HTR-8/SVneo (cell line): ENCODE data around the gene ZNF484.
"Not testable (repeated sequence)": the region's sequence is repeated elsewhere in the genome, so short reads cannot be mapped to it uniquely, and the experiment has no call there.

ENCODE experiments used
- DNase-seq: peaks from one replicate; pipeline ENCODE4 v3.0.0; 2011; ENCODE audit warnings: low spot score, mixed read lengths; ENCODE audit not compliant: insufficient read length
- FAIRE-seq: peaks from 2 replicates; lab custom pipeline; 2011; peaks lifted over from hg19 to GRCh38; lab: Jason Lieb, UNC

The ZNF484 gene

GRCh38 chr9:92866600-92866999 is 11.2 kb downstream of the ZNF484 start:
- not testable (repeated sequence) for FAIRE-seq, DNase-seq

DNA sequence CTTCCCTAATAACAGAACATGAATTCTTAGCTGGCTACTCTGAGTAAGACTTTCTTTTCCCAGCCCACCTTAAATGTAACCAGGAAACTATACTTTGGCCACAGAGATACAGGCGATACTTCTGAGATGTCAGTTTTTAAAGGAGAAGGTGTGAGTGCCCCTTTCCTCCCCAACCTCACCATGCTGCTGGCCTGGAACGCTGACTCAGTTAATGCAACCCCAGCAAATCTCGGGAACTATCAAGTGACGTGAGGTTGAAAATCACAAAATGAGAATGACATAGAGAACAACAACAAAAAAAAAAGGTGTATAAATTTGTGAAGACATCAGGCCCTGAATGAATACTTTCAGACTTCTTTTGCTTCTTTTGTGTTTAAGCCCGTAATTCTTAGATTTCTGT is 13.7 kb downstream of the ZNF484 start:
- FAIRE-seq (no peak), DNase-seq (no peak)

DNA sequence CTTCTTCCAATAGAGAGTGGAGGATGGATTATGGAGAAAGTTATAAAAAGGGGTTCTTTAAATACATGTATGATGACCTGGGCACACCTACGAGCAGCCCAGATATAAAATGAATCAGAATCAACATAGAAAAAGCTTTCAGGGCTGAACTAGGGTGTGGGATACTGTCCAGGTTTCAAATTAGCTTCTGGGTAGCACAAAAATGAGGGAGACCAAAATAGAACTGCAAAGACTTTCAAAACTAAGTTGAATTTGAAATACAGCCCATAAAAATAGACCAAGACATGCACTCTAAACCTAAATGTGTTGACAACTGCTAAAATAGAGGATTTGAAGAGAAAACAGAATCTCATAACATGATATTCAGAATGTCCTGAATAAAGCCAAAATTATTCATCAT is 17.0 kb downstream of the ZNF484 start:
- no peak for DNase-seq
- FAIRE-seq, result no peak

DNA sequence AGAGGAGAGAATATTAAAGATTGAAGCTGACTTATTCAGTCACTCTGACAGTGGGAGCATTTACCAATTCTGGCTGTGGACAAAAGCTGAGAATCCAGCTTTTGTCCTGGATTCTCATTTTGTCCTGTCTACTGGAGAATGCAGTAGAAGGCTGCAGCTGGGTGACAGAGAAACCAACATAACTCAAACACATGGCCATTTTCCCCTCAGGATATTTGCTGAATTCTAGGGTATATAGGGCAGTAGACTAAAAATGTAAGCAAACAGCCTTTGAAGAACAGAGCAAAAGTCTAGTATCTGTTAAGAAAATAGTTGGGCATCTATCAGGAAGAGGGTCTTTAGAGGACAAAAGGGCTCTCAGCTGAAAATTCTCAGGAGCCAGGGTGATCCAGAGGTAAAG is 20.6 kb downstream of the ZNF484 start:
- DNase-seq (no peak), FAIRE-seq (no peak)

- FAIRE-seq (no peak), DNase-seq (no peak)
Measured at GRCh38 chr9:92853716-92854115, 24.1 kb downstream of the ZNF484 start.

DNA sequence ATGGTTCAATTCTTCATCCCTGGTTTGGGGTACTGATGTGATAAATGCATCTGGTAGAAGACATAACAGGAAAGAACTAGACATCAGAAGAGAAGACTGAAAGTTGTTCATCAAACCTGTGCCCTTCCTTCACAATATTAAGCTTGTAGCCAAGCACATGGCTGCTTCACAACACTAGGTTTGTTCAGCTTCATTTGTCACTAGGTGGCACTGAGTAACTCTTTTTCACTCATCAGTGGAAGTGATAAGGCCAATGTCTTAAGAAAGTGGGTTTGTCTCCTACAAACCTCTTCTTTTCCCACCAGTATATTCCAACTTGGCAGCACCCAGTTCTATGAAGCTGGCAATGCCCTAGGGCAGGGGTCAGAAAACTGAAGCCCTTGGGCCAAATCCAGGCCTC is 26.9 kb downstream of the ZNF484 start:
- DNase-seq (no peak), FAIRE-seq (no peak)

- FAIRE-seq, DNase-seq: not testable (repeated sequence)
Measured at GRCh38 chr9:92848740-92849139, 29.1 kb downstream of the ZNF484 start.

- FAIRE-seq, result no peak
- no peak for DNase-seq
Measured at GRCh38 chr9:92846662-92847145, 31.1 kb downstream of the ZNF484 start.

- not testable (repeated sequence) for FAIRE-seq, DNase-seq
Measured at GRCh38 chr9:92838411-92838810, 39.4 kb downstream of the ZNF484 start.

- no peak for FAIRE-seq
- no peak for DNase-seq
Measured at GRCh38 chr9:92837191-92837590, 40.6 kb downstream of the ZNF484 start.

- FAIRE-seq (no peak), DNase-seq (no peak)
Measured at GRCh38 chr9:92829420-92829819, 48.4 kb downstream of the ZNF484 start.

- DNase-seq, FAIRE-seq: not testable (repeated sequence)
Measured at GRCh38 chr9:92825065-92825464, 52.8 kb downstream of the ZNF484 start.

DNA sequence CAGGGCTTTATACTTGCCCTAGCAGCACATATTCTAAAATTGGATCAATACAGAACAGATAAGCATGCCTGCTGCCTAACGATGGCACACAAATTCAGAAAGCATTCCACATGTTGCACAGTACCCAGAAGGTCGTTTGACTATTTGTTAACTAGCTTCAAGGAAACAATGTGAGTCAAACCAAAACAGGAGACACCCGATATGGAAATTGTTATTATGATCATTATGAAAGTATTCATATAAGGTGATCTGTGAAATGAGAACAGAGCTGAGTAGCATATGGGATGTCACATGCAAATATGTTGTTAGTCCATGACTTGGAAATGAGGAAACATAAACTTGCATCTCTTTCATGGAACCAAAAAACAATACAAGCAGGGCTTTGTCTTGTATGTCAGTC is 56.9 kb downstream of the ZNF484 start:
- no peak for DNase-seq
- no peak for FAIRE-seq

DNA sequence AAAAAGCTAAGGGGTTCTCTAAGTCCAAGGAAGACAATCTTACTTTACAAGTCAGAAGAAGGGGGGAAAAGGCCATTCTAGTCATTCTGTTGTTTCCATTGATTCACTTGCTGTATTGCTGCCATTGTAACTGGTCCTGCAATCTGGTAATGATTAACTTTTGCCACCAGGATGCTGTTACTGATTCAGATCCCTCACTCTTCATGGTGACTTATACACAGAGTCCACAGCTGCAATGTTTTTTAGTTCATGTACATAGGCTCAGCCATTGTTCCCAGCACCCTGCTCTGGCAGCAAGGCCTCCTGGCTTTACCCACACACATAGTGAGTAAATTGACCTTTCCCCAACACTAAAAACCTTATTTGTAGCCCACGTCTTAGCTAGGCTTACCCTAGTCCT is 57.9 kb downstream of the ZNF484 start:
- not testable (repeated sequence) for DNase-seq, FAIRE-seq

DNA sequence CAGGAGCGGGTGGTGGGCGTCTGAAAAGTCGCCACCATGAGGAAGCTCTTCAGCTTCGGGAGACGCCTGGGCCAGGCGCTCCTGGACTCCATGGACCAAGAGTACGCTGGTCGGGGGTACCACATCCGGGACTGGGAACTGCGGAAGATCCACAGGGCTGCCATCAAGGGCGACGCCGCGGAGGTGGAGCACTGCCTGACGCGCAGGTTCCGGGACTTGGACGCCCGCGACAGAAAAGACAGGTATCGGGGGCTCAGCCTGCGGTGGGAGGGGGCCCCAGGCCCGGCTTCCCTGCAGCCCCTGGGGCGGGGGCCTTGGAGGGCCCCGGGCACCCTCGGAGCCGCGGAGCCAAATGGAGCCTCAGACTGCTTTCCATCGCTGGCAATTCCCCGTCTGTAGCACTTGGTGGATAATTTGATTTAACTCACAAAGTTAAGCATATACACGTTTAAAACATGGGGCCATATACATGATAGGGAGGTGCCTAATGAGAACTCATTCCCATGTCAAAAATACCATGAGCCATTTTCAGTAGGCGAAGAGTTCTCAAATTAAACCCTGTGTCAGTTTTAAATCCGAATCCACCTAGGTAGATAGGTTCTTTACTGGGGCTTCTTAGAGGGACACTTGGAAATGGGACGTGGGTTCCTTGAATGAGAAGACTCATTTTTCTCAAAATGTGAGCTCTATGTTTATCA is 68.1 kb downstream of the ZNF484 start:
- not testable (repeated sequence) for DNase-seq, FAIRE-seq

DNA sequence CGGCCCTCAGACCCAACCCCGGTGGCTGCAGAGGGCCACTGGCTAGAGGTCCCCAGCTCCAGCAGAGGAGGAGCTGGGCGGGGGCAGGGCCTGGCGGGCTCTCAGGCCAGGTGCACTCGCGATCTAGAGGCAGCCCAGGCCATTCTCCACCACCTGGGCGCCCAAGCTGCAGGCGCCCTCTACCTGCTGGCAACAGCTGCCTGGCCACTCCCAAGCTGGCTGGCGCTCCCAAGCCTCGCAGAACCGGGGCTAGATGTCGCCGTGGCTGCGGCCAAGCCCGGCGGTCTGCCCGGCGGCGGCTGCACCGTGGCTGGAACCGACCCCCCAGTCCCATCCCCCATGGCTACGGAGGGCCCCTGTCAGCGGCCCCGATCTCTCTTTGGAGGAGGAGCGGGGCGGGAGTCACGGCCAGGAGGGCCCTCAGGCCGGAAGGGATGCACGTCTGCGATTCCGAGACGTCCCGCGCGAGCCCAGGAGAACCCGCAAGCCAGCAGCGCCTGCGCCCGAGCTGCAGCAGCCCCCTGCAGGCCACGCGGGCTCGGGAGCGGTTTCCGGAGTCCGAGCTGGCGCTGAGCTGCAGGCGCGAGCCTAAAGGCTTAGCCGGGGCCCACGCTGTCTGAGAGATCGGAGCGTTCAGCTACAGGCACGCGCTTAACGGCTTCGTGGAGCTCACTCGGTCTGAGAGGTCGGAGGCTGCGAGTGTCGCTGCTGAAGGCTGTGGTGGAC is 68.9 kb downstream of the ZNF484 start:
- DNase-seq (peak; percentile 31), FAIRE-seq (no peak)

DNA sequence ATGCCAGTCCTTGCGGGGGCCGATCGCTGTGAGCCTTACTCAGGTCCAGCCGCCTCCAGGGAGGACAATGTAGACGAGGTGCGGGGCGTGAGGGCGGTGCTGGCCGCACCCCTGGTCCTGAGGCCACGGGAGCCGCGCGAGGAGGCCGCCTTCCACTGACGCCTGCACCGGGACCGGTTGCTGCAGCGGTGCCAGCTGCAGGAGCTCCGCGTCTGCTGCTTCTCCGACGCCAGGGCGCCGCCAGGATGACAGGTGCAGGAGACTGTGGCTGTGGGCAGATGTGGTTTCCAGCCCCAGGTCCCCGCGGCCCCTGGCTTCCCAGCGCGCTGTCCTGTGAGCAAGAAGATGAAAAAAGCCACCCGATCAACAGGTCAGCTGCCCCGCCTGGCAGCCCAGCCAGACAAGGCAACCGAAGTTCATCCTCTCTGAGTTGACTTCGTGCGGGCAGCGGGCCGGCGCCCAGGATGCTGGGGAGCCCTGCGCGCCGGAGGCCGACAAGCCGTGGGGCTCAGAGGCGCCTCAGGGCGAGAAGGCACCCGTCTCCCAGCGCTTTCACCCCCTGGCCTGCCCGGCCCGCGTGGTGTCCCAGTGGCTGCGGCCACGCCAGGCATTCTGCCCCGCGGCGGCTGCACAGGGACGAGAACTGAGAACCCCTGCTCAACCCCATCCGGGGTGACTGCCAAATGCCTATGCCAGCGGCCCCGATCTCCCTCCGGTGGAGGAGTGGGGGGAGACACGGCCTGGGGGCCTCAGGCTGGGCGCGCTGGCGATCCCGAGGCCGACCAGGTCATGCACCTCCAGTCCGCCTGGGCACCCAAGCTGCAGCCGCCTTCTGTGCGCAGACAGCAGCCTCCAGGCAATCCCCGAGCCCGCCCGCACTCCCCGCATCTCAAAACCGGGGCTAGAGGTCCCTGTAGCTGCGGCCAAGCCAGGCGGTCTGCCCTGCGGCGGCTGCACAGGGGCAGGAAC is 69.8 kb downstream of the ZNF484 start:
- no peak for FAIRE-seq
- no peak for DNase-seq

DNA sequence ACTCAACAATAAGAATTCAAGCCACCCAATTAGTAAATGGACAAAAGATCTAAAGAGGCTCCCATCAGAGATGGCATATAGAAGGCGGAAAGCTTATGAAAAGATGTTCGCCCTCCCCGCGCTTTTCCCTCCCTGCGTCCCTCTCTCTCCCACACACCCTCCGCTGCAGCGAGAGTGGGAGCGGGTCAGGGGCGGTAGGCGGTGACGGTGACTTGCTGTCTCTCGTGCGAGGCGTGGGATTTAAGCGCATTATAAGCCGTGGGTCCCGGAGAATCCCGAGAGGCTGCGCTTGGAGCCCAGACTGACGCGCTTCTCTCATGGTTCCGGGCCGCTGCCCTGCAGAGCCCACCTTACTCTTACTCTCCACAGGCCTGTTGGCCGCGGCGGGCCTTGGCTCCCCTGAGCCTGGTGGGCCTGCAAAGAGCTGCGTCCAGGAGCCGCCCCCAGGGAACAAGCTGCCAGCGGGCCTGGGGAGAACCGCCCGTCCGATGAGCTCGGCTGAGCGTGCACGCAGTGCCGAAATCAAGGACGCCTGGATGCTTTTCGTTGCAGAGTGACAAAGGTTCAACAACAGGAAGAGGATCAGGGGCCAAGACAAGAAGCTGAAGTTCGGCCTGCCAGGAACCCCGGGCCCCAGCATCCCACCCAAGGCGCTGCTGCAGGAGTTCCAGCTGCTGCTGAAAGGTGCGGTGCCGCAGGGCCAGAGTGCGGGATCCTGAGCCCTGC is 70.6 kb downstream of the ZNF484 start:
- FAIRE-seq (no peak), DNase-seq (no peak)

DNA sequence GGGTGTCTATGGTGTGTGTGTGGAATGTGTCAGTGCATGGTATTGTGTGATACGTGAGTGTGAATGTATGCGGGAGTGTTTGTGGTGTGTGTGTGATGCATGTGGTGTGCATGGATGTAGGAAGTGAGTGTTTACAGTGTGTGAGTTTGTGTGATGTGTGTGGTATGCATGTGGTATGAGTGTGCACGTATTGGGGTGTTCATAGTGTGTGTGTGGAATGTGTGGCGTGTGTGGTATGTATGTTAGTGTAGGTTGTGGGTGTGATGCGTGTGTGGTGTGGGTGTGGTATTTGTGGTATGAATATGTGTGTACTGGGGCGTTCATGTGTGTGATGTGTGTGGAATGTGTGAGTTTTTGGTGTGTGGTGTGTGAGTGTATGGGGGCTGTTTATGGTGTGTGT is 73.1 kb downstream of the ZNF484 start:
- FAIRE-seq, result no peak
- DNase-seq, result no peak

- FAIRE-seq (no peak), DNase-seq (no peak)
Measured at GRCh38 chr9:92798358-92798757, 79.5 kb downstream of the ZNF484 start.
